A549 (cell line): ENCODE measurements around the gene ATP7B. TPM values are rescaled to one million over a fixed set of nuclear protein-coding genes. Genes with fewer than 3 reads are reported as not detected.

Experiments used
- ATAC-seq, 2 experiments: fragments of 200-7000 bp in 1 of 2; fragments of >200 bp in 1 of 2; cut with Nextera tagmentation in 1 of 2; cut with Tn5 transposase in 1 of 2; 3 replicates each; pipeline versions ENCODE4 v1.8.0 to v1.9.1; 2018 to 2020; ENCODE audit warnings: mild to moderate bottlenecking in 1 of 2, moderate library complexity in 1 of 2
- CTCF ChIA-PET: fragments of 300-600 bp; sonication (Branson Sonifier 250); formaldehyde crosslinking; extraction: SDS; loops from one replicate; lab custom pipeline; 2021; ENCODE audit warnings: antibody characterized with exemption, inconsistent platforms; lab: Yijun Ruan, JAX
- POLR2A ChIA-PET: fragments of 350-600 bp; formaldehyde crosslinking; extraction: SDS; loops from one replicate; lab custom pipeline; 2021; ENCODE audit warnings: antibody characterized with exemption, inconsistent platforms; lab: Yijun Ruan, JAX
- DNase-seq, 2 experiments: peaks; one replicate each; pipeline versions ENCODE4 v3.0.0 to v3.0.0-alpha.2; 2011 to 2016; ENCODE audit warnings: low read depth in 1 of 2, low spot score in 1 of 2
- FAIRE-seq: peaks from 2 replicates; lab custom pipeline; 2011; peaks lifted over from hg19 to GRCh38; lab: Jason Lieb, UNC
- H3K27ac ChIP-seq, 2 experiments: fragments of >200 bp; sonication (Bioruptor Twin); formaldehyde crosslinking; 3 replicates each; pipeline ENCODE4 v1.5.1; 2016 to 2017
- H3K4me1 ChIP-seq: fragments of >200 bp; sonication (Bioruptor Twin); formaldehyde crosslinking; 3 replicates; pipeline ENCODE4 v1.6.1; 2016
- H3K4me2 ChIP-seq: fragments of >200 bp; sonication (Bioruptor Twin); formaldehyde crosslinking; 3 replicates; pipeline ENCODE4 v1.6.1; 2016
- H3K4me3 ChIP-seq: fragments of >200 bp; sonication (Bioruptor Twin); formaldehyde crosslinking; 3 replicates; pipeline ENCODE4 v1.5.1; 2016
- H3K9me3 ChIP-seq: fragments of >200 bp; sonication (Bioruptor Twin); formaldehyde crosslinking; 3 replicates; pipeline ENCODE4 v1.6.1; 2016
- ATOH8 ChIP-seq: fragments of 250-450 bp; sonication (Bioruptor Pico); IDR thresholded peaks from 2 replicates; pipeline ENCODE4 v1.5.0; 2020; ENCODE audit warnings: low read depth, mild to moderate bottlenecking, moderate library complexity
- CEBPB ChIP-seq, 2 experiments: fragments of >200 bp in 1 of 2; sonication (Bioruptor Twin) in 1 of 2; formaldehyde crosslinking in 1 of 2; IDR thresholded peaks; 2 replicates each; pipeline ENCODE4 v1.6.1; 2012 to 2016
- CHD2 ChIP-seq: fragments of 150-350 bp; IDR thresholded peaks from 2 replicates; pipeline ENCODE4 v1.6.1; 2014; ENCODE audit warnings: low read length; ENCODE audit not compliant: partially characterized antibody
- EHF ChIP-seq: fragments of 250-450 bp; sonication (Bioruptor Pico); IDR thresholded peaks from 2 replicates; pipeline ENCODE4 v1.5.0; 2020; ENCODE audit warnings: mild to moderate bottlenecking
- ELK1 ChIP-seq: fragments of 150-350 bp; IDR thresholded peaks from 2 replicates; pipeline ENCODE4 v1.6.1; 2014; ENCODE audit warnings: low read depth, mild to moderate bottlenecking, low read length
- EP300 ChIP-seq, 2 experiments: fragments of >200 bp; sonication (Bioruptor Twin); formaldehyde crosslinking; IDR thresholded peaks; 2 replicates in 1 of 2; 3 replicates in 1 of 2; pipeline ENCODE4 v1.6.1; 2016 to 2017
- FOSB ChIP-seq: fragments of 250-450 bp; sonication (Bioruptor Pico); IDR thresholded peaks from 2 replicates; pipeline ENCODE4 v1.5.0; 2020; ENCODE audit warnings: mild to moderate bottlenecking, moderate library complexity
- FOXS1 ChIP-seq: fragments of 250-450 bp; sonication (Bioruptor Pico); IDR thresholded peaks from 2 replicates; pipeline ENCODE4 v1.5.0; 2020; ENCODE audit warnings: mild to moderate bottlenecking, moderate library complexity
- HOXA7 ChIP-seq: fragments of 250-450 bp; sonication (Bioruptor Pico); IDR thresholded peaks from 2 replicates; pipeline ENCODE4 v1.5.0; 2020; ENCODE audit warnings: mild to moderate bottlenecking, moderate library complexity
- HOXB13 ChIP-seq: fragments of 250-450 bp; sonication (Bioruptor Pico); IDR thresholded peaks from 2 replicates; pipeline ENCODE4 v1.5.0; 2020; ENCODE audit warnings: low read depth, mild to moderate bottlenecking, moderate library complexity
- JUN ChIP-seq, 2 experiments: fragments of >200 bp; sonication (Bioruptor Twin); formaldehyde crosslinking; IDR thresholded peaks; 2 replicates in 1 of 2; 3 replicates in 1 of 2; pipeline ENCODE4 v1.6.1; 2016 to 2017
- KDM5A ChIP-seq: fragments of 200-600 bp; sonication (generic); IDR thresholded peaks from 2 replicates; pipeline ENCODE4 v1.6.1; 2016; ENCODE audit warnings: antibody characterized with exemption, mild to moderate bottlenecking
- MAFK ChIP-seq: fragments of 450-650 bp; IDR thresholded peaks from 2 replicates; pipeline ENCODE4 v1.6.1; 2014; ENCODE audit not compliant: partially characterized antibody
- MYC ChIP-seq: IDR thresholded peaks from 2 replicates; pipeline ENCODE4 v1.6.1; 2012; ENCODE audit warnings: mild to moderate bottlenecking, inconsistent platforms, low read length, improper control_type of control experiment, borderline replicate concordance
- NFE2L2 ChIP-seq: fragments of 150-350 bp; conservative IDR thresholded peaks from 2 replicates; pipeline ENCODE4 v1.6.1; 2014; ENCODE audit warnings: low read length
- NPAS2 ChIP-seq: fragments of 250-450 bp; sonication (Bioruptor Pico); IDR thresholded peaks from 2 replicates; pipeline ENCODE4 v1.8.0; 2022; ENCODE audit warnings: mild to moderate bottlenecking, moderate library complexity, borderline replicate concordance
- NR3C1 ChIP-seq: fragments of >200 bp; sonication (Bioruptor Twin); formaldehyde crosslinking; IDR thresholded peaks from 3 replicates; pipeline ENCODE4 v1.6.1; 2017
- PHF8 ChIP-seq: fragments of 200-600 bp; sonication (generic); IDR thresholded peaks from 2 replicates; pipeline ENCODE4 v1.6.1; 2016; ENCODE audit warnings: low read depth, mild to moderate bottlenecking, antibody characterized with exemption, moderate library complexity, borderline replicate concordance
- POLR2A ChIP-seq: IDR thresholded peaks from 2 replicates; pipeline ENCODE4 v1.6.1; 2012; ENCODE audit warnings: mild to moderate bottlenecking, low read length
- TFCP2L1 ChIP-seq: fragments of 250-450 bp; sonication (Bioruptor Pico); IDR thresholded peaks from 2 replicates; pipeline ENCODE4 v1.5.0; 2021; ENCODE audit warnings: mild to moderate bottlenecking
- TP53 ChIP-seq: fragments of 250-450 bp; sonication (Bioruptor Pico); IDR thresholded peaks from 2 replicates; pipeline ENCODE4 v1.5.0; 2021; ENCODE audit warnings: mild to moderate bottlenecking, moderate library complexity
- ZC3H11A ChIP-seq: fragments of 450-650 bp; IDR thresholded peaks from 2 replicates; pipeline ENCODE4 v1.6.1; 2014; ENCODE audit warnings: antibody characterized with exemption, mild to moderate bottlenecking
- ZFP36 ChIP-seq: fragments of 450-650 bp; IDR thresholded peaks from 2 replicates; pipeline ENCODE4 v1.6.1; 2014; ENCODE audit warnings: borderline replicate concordance; ENCODE audit not compliant: partially characterized antibody
- WGBS: methylation state at CpG from one replicate; pipeline ENCODE4 v1.1.6; 2017; ENCODE audit errors: missing lambda C conversion rate; 5-methylcytosine and 5-hydroxymethylcytosine counted together
- polyA plus RNA-seq, 4 experiments: library from polyadenylated mRNA; depleted of rRNA in 3 of 4; stranded (reverse); fragments of >200 nt; fragmentation: RNase III in 1 of 4; extraction: RNeasy Plus Mini Kit Qiagen cat#74134 plus additional on column Dnase treatment in 1 of 4; gene quantifications; 2 replicates in 3 of 4; 3 replicates in 1 of 4; pipeline ENCODE4 v1.2.3, GENCODE V29; 2011 to 2017
- TF ChIP-seq, protein P1 (sequence below): fragments of >200 bp; sonication (Bioruptor Twin); formaldehyde crosslinking; IDR thresholded peaks from 3 replicates; pipeline ENCODE4 v1.5.1; 2016

ATP7B gene
- polyA plus RNA-seq, 2 of the 4 experiments (the other 2 are of a cell fraction): 2.8 to 3.9 TPM

DNA sequence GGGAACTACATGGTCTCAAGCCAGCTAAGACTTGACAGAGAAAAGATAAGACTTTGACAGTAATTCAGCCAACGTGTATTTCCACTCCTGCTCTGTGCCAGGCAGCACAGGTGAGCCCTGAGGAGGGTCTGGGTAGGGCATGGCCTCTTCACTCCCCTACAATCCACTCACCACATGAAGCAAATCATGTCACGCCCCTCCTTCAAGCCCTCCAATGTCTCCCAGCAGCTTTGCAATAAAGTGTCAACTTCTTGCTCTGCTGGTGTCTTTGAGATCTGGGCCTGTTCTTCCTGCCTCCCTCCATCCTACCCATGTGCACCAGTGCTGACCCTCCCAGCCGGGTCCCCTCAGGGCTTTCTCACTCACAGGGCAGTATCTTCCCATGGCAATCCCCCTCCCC is 91.0 kb downstream of the ATP7B start:
- no peak for FAIRE-seq
- H3K9me3 ChIP-seq: no peaks in the 10 kb centered on the region
- CTCF ChIA-PET: no interaction called here
- POLR2A ChIA-PET: no interaction called here
- no peak for TF ChIP-seq HOXB13 (CRISPR knock-in tag)
- WGBS: 37% methylated on average over 3 of the region's 3 CpGs
- H3K4me1 ChIP-seq: no peaks in the 10 kb centered on the region; the same call in 2 of the 3 replicates
- no peak overlapping the region for H3K4me3 ChIP-seq
- no peak overlapping the region for H3K27ac ChIP-seq
- ATAC-seq: no peak
- no peak overlapping the region for H3K4me2 ChIP-seq
- no peak for DNase-seq

- no peak for FAIRE-seq
- Histone ChIP-seq H3K4me2 (no peak overlapping the region), H3K4me3 (no peak overlapping the region), H3K9me3 (no peaks in the 10 kb centered on the region), H3K27ac (no peak overlapping the region), H3K4me1 (no peaks in the 10 kb centered on the region; the same call in 2 of the 3 replicates)
- DNase-seq: no peak
- no peak for TF ChIP-seq NPAS2 (CRISPR knock-in tag)
- no peak for TF ChIP-seq POLR2A
- TF ChIP-seq CHD2: no peak
- no peak for TF ChIP-seq HOXA7 (CRISPR knock-in tag)
- no peak for TF ChIP-seq MAFK
- no peak for TF ChIP-seq KDM5A
- TF ChIP-seq ATOH8: no peak
- no peak for TF ChIP-seq ELK1
- no peak for TF ChIP-seq PHF8
- no peak for TF ChIP-seq ZC3H11A
- TF ChIP-seq NR3C1: no peak
- no peak for TF ChIP-seq FOXS1
- no peak for TF ChIP-seq EP300 (IDR thresholded peaks at IDR 0.05)
- TF ChIP-seq, protein P1, sequence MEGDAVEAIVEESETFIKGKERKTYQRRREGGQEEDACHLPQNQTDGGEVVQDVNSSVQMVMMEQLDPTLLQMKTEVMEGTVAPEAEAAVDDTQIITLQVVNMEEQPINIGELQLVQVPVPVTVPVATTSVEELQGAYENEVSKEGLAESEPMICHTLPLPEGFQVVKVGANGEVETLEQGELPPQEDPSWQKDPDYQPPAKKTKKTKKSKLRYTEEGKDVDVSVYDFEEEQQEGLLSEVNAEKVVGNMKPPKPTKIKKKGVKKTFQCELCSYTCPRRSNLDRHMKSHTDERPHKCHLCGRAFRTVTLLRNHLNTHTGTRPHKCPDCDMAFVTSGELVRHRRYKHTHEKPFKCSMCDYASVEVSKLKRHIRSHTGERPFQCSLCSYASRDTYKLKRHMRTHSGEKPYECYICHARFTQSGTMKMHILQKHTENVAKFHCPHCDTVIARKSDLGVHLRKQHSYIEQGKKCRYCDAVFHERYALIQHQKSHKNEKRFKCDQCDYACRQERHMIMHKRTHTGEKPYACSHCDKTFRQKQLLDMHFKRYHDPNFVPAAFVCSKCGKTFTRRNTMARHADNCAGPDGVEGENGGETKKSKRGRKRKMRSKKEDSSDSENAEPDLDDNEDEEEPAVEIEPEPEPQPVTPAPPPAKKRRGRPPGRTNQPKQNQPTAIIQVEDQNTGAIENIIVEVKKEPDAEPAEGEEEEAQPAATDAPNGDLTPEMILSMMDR: no peak
- TF ChIP-seq NFE2L2: no peak
- TF ChIP-seq FOSB (CRISPR knock-in tag): no peak
- no peak for TF ChIP-seq ZFP36
- TF ChIP-seq EHF: no peak
- TF ChIP-seq TFCP2L1: no peak
- no peak for TF ChIP-seq TP53 (CRISPR knock-in tag)
- WGBS: 93% methylated on average over 9 of the region's 9 CpGs
- CTCF ChIA-PET: no interaction called here
- POLR2A ChIA-PET: no interaction called here
- ATAC-seq: no peak
Measured at GRCh38 chr13:51919531-51919930, 91.7 kb downstream of the ATP7B start.

DNA sequence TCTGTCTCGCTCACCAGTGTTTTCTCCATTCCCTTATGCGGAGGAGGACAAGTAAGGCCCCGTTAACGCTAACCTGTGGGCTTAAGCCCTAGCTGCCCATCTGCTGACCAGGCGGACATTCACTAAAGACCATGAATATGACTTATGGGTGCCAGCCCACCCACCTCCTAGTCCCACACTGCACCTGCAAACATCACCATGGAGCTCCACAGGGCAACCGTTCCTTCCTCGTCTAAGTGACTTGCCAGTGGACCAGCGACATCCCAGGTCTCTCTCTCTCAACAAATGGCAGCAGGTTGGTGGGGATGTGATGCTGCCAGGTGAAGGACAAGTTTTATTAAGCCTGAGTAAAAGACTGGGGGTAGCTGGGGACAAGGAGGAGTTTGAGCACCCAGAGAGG is 94.3 kb downstream of the ATP7B start:
- Histone ChIP-seq H3K4me1 (no peaks in the 10 kb centered on the region; the same call in 2 of the 3 replicates), H3K4me2 (no peak overlapping the region), H3K27ac (no peak overlapping the region), H3K4me3 (no peak overlapping the region), H3K9me3 (no peaks in the 10 kb centered on the region)
- no peak for TF ChIP-seq MYC
- no peak for TF ChIP-seq JUN (IDR thresholded peaks at IDR 0.05)
- no peak for TF ChIP-seq NR3C1
- no peak for TF ChIP-seq CEBPB (IDR thresholded peaks at IDR 0.05)
- ChIA-PET CTCF (no interaction called here), POLR2A (no interaction called here)
- 78% methylated on average over 8 of the region's 8 CpGs for WGBS
- ATAC-seq (no peak), FAIRE-seq (no peak), DNase-seq (no peak)
